GM13977 (cell line): ENCODE measurements around the gene RMP24.

Experiments used
- DNase-seq: peaks from one replicate; pipeline ENCODE4 v3.0.0; 2012; ENCODE audit warnings: low spot score
- CTCF ChIP-seq: IDR thresholded peaks from 2 replicates; pipeline ENCODE4 v1.5.1; 2012; ENCODE audit warnings: mild to moderate bottlenecking, control low read depth; ENCODE audit not compliant: insufficient read depth; ENCODE audit errors: extremely low read depth, missing control alignments
- in situ Hi-C: fragments of 300-500 bp; cut with MboI; formaldehyde crosslinking; loops from one replicate; pipeline ENCODE4 v1.12.0; 2022; ENCODE audit warnings: low sequenced_read_pairs, low pct_unique_long_range_greater_than_20kb, mixed read lengths, inconsistent platforms; ENCODE audit not compliant: unreplicated experiment

RMP24 gene

GRCh38 chr18:36028859-36029258 lies 56.4 kb downstream of the RMP24 start:
- DNase-seq = no peak
- in situ Hi-C loops = no loop called here
- TF ChIP-seq CTCF = no peak
